GM18873 (cell line): ENCODE measurements around the gene FOXO1.

ENCODE experiments used
- ATAC-seq: cut with Tn5 transposase; IDR thresholded peaks from one replicate; pipeline ENCODE4 v1.9.1; 2021; ENCODE audit warnings: mild to moderate bottlenecking, moderate library complexity, moderate number of reproducible peaks; ENCODE audit not compliant: unreplicated experiment, low FRiP score

The FOXO1 gene

DNA sequence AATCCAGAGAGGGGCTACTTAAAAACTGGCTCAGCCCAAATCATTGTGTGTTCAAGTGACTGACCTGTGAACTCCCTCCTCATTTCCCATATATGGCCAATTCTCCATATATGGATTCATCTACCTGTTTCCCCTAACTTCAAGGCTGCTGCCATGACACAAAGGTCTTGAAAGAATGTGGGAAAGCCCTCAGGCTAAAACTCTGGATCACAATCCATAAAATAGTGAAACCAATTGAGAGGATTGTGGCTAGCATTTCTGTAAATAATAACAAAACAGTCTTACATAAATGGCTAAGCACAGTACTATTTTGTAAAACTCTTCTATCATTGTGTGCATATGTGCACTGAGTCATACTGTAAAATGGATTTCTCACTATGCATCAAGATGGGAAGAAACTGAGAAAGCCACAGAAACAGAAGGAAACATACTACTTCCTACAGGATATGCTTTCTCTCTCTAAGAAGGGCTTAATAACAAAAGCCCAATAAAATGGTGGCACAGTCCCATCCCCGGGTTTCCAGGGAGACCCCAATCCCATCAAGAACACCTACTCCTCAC is 80.5 kb downstream of the FOXO1 start:
- no peak for ATAC-seq

DNA sequence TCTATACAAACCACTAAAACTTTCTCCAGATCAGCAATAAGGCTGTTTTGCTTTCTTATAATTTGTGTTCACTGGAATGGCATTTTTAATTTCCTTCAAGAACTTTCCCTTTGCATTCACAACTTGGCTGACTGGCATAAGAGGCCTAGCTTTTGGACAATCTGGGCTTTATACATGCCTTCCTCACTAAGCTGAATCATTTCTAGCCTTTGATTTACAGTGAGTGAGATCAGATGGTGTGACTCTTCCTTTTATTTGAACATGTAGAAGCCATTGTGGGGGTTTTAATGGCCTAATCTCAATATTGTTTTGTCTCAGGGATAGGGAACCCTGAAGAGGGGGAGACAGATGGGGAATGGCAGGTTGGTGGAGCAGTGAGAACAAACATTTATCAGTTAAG is 82.7 kb downstream of the FOXO1 start:
- ATAC-seq: no peak

DNA sequence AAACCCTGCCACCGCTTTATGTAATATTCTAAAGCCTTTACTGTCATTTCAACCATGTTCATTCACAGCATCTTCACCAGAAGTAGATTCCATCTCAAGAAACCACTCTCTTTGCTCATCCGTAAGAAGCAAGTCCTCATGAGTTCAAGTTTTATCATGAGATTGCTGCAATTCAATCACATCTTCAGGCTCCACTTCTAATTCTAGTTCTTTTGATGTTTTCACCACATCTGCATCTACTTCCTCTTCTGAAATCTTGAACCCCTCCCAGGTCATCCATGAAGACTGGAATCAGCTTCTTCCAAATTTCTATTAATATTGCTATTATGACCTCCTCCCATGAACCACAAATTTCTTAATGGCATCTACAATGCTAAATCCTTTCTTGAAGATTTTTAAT is 83.9 kb downstream of the FOXO1 start:
- no peak for ATAC-seq

DNA sequence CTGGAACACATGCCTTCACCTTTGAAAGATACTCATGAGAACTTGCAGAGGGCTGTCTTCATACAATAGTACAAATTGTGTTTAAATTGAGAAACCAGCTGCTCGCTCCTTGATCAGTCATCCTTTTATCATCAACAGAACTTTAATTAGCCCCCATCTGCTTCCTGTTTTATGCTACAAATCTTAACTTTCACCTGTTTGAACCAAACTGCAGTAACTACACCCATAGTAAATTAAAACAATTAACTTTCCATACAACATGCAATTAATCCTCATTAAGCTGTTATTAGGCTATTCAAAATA is 85.2 kb downstream of the FOXO1 start:
- ATAC-seq: no peak

DNA sequence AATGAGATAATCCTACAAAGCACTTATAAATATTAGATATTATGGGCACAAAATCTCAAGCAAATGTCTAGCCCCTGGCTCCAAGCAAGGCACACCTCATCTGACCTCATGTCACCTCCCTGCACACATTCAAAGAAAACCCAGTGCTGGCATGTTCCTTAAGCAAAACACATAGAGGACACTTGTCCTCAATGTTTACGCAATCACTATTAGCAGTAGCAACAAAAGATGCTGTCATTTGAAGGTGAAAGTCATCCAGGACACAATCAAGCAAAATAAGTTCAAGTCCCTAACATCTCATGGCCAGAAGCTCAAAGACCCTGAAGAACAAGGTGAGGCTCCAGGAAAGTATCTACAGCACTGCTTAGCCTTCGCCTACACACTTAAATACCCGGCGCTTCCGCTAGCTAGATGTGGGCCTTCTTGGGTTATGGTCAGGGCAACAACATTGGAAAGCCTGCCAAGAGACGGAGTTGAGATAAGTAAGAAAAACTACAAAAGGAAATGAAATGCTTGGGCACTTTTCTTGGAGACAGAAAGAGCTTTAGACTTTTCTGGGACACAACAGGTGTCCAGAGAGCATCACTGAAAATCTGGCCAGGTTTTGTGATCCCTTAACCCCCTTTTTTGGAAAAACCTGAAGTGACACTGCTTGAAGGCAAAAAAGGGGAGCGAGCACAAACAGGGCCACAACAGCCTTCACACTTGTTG is 85.7 kb downstream of the FOXO1 start:
- no peak for ATAC-seq

DNA sequence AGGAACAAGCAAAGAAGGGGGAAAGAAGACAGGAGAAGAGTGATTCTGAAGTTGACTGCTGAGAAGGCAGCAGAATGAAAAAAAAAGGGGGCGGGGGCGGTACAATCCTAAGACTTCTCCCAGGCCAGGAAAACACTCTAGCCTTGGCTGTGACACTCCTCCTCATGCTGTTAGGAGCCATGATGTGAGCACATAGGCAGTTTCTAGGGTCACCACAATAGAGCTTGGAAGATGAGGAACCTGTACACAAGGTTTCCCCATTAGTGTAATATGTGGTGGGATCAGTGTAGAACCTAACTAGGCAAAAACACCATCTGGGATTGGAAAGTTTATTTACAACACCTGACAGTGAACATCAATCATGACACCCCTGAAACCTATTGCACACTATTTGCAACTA is 86.9 kb downstream of the FOXO1 start:
- ATAC-seq: no peak

DNA sequence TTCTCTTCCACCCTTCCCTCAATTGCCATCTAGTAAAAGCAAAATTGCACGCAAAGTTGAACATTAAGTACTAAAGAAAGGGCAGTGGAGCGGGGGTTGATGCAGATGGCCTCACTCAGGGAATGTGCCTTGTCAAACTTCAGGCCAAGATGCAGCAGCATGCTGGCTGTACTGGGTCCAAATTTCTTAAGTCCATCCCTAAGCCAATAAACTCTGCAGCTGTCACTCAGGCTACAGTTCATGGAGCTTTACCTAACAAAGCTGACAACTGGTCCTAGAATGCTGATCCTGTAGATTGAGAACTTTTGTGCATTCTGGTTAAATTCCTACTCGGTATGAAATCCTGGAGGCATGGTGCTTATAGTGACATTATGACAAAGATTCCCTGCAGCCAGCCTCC is 88.4 kb downstream of the FOXO1 start:
- no peak for ATAC-seq

DNA sequence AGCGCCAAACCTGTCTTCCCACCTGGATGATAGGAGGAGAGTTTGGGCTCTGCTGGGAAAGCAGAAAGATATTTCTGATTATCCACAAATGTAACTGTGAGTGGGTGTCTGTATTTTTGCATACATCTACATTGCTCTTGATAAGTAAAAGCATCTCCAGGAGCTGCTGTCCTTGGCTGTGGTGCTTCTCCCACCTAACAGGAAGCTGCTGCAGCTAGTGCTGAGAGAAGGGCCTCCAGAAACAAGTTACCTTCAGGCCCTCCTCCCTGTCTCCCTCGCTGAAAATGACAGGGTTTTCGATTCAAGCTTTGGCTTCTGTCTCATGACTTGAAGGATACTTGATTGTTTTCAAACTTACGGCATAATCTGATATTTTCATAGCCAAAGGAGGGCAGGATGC is 90.1 kb downstream of the FOXO1 start:
- ATAC-seq: no peak

DNA sequence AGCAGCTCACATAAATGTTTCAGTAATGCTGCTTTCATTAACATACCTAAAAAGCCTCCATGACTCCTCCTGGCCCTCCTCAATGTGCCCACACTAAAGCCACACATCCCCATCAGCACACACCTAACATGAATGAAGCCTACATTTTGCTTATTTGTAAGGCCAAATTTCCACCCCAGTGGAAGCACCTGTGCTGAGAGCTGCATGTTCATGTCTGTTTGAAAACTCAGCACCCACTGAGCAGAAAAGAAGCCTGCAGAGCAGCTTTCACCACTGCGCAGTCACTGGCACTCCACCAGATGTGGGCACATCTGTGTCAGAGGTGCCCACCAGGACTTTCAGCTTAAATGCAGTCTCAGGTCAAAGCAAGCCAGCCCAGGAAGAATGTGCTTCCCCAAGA is 93.5 kb downstream of the FOXO1 start:
- no peak for ATAC-seq

DNA sequence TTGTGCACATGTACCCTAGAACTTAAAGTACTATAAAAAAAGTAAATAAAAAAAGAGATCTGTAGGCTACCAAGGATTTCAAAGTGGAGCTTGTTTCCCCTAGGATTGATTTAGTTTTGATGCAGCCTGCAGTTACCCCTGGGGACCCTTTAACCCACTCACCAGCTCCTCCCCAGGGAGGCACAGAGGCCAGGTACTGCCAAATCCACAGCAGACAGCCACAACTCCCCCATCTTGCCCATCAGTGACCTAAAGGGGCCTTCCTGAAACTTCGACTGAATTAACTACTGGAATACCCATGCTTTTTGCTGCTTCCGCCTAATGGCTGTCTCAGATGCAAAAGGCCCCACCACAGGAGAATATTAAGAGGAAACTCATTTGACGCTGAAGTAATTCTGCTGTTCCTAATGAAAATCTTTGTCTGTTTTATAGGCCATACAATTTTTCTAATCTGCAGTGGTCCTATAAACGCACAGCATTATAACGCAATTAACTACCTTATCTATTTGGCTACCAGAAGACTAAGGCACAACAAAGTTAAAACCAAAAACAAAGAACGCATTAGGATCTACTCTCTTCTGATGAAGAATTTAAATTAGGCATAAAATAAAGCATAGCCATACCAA is 95.0 kb downstream of the FOXO1 start:
- ATAC-seq: no peak

DNA sequence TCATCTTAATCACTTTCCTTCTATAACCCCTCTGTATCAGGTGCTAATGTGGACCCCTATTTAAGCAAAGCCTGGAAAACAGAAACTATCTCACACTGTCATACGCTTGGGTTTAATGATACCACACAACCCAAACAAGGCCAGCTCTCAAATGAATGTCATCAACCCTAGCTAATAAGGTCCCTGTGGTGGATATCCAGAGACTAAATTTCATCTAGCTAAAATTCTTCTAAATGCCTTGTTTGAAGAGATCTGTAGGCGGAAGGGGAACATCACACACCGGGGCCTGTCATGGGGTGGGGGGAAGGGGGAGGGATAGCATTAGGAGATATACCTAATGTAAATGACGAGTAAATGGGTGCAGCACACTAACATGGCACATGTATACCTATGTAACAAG is 95.5 kb downstream of the FOXO1 start:
- ATAC-seq: no peak

DNA sequence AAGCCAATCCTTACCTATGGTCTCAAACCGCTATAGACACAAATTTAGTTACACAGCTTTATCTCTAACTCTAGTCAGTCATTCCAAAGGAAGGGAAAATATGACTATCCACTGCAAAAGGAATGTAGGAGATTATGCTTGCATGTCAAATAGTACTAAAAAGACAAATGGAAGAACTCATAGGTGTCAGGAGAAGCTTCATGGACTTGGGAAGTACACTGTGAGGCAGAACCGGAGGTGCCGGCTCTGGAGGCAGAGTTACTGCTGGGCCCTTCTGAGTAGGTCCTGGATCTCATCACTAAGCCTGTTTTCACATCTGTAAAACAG is 97.5 kb downstream of the FOXO1 start:
- no peak for ATAC-seq

DNA sequence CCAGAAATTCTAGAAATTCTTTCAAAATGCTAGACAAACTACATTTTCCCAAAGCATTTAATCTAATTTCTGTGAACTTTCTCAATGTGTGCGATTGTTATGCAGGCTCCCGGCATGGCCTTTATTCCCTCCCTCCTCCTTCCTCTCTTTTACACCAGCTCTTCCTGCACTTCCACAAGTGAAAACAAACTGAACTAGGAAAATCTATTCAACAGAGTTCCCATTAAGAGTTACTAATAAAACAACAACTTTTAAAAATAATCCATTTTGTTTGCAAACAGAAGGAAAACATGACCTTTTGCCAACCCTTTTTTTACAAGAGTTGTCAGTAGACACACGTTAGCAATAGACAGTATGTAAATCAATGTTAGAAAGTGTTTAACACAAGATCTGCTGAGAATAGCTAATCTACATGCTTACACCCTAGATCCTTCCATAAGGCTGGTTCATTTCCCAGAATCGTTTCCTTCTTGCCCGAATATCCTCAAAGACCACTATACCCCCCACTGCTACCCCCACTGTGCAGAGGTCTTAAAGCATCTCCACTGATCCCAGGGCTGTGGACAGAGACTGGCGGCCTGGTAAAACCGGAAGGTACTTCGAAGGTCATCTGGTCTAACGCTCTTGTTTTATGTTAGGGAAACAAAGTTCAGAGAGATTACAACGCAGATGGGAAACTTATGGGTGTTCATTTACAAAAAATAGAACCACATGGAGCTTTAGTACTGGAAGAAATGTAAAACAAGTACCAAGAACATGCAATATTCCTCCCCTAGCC is 98.0 kb downstream of the FOXO1 start:
- no peak for ATAC-seq

DNA sequence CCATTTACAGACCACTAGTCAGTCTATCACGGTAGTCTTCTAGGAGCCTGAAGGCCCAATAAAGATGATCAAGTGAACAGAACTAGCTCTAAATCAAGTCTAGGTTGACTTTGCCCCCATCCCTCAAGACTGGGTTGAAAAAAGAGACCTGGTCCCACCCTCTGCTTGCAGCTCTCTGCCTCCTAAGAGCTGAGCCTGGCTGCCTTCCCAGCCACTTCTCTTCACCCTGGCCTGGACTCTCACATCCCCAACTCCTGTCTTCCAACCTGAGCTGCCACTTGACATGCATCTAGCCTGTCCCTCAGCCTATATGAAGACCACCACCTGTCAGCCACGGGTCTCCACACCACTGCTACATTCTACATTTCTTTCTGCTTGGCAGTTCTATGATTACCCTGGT is 99.6 kb downstream of the FOXO1 start:
- ATAC-seq: no peak

DNA sequence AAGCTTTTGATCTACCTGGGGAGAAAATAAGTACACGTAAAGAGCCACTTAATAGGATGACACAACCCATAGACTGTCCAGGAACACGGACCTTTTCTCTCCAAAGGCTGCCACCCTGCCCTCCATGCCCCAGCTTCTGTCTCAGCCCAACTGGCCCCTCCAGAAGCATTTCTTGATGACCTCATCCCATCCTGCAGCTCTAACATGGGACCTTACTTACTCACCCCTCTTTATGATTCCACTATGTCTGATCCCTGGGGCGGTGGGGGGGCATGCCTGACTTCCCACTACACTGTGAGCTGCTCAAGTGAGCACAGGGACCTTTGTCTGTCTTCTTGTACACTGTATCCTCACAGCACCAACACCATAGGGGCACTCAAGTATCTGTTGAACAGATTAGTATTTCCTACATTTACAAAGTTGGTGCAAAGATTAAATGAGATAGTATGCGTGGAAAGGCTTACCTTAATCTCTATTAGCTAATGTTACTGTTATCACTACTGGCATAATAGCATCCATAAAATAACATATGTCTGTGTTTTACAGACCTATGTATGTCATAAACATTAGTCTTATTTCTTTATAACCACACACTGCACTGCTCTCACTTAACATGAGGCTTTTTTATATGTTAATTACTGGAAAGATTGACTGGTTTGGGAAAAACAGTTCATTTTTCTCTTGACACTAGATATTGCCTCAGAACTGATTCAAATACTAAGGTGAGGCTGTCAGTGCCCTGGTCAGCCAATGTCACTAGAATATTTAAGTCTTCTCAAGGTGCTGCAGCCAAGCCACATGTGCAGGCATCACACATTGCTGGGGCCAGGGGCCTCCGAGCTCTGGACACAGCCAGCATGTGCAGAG is 100.9 kb downstream of the FOXO1 start:
- ATAC-seq: no peak

DNA sequence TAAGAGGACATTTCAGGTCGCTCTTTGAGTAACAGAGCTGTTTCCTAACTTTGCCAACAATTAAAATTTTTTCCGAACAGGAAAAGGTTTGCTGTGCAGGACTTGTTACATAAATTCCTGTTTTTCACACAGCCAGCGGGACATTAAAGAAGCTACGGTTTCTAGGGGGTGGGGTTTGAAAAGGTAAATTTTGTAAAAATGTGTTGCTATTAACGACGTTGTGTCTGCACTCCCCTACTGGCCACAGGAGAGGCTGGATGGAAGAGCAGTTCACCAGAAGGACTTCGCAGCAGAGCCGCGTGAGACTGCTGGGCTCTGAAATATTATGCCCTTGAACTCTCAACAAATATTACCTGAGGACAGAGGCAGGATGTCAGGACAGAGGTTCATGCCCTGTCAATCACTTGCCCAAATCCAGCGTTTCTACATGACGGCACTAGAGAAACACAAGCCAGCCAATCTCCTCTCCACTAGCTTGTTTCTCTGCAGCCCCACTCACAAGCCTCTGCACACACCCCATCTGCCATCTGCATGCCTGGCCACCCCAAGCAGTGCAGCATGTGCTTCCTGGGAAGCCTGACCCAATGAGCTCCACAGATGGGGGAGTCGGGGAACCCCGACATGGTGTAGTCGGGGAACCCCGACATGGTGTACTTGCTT is 102.0 kb downstream of the FOXO1 start:
- no peak for ATAC-seq

DNA sequence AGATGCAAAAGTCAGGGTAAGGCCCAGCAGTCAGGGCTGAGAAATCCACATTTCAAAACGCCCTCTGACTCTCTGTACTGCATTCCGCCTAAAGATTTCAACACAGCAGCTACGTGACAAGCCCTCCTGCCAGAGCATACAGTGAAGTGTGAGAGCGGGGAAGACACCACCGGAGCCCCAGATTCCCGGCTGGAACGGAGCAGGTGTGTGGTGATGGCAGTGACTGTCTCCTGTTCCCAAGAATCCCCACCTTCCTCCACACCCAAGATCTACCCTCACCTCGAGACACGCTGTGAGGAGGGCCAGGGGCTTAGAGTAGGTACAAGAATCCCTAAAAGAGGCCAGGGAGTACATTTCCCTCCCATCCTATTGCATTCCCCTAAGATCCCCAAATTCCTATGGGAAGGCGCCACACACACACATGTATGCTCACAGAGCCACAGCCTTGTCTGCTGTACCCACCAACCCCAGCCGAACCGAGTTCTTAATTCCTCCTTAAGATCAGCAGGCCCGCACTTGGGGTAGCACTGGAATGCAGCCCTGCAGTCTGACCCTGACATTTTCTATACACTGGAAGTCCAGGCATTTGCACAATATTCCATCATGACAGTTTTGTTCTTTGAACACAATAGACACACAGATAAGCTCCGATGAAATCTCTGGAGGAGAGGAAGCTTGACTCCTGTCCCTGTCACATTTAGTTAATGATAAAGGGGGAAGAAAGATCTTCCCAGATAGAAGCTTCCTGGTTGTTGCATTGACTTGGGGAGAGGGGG is 102.9 kb downstream of the FOXO1 start:
- no peak for ATAC-seq

DNA sequence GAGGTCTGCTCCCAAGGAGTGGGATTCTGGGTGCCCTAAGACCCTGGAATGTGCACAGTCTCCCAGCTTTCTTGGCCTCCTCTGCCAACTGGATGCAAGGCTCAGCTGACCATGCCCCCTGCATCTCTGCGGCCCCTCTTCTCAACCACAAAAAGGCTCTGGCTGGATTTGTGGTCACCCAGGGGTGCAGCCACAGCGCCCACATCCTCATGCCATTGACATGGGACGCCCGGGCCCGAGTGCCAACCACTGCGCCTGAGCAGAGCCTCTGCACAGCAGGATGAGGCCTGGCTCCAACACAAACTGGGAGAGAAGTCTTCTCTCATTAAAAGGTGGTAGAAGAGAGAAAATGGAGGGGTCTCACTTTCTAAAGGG is 103.5 kb downstream of the FOXO1 start:
- no peak for ATAC-seq

DNA sequence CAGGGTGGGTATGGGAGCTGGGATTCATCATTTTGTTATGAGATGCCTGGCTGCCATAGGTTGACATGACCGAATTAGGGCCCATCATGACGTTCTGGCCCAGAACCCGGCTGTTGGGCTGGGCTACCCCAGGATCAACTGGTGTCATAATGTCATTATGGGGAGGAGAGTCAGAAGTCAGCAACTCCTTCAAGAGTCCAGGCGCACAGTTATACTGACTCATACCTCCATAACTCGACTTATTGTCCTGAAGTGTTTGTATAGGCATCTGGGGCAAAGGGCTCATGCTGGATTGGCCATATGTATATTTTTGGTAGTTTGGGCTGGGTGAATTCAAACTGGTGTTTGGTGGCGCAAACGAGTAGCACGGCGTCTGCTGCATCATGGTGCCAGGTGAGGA is 106.5 kb downstream of the FOXO1 start:
- no peak for ATAC-seq

DNA sequence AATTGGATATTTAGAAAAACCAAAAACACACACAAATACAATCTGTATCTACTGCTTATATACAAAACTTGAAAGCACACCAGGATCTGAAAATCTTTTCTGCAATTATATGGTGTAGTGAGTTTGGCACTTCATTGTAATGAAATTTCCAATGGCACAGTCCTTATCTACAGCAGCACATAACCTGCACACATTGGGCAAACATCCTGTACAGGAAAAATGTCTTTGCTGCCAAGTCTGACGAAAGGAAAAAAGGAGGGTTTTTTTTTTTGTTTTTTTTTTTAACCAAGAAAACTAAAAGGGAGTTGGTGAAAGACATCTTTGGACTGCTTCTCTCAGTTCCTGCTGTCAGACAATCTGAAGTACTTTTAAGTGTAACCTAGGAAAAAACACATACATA is 107.8 kb downstream of the FOXO1 start:
- no peak for ATAC-seq
